Activated CD8-positive, alpha-beta memory T cell treated with anti-CD3 and anti-CD28 coated beads, Interleukin-2, amount 50 U/mL, for 48 hours (primary cell): ENCODE results near the gene RSPH9.
"Not testable (repeated sequence)": the region's sequence is repeated elsewhere in the genome, so short reads cannot be mapped to it uniquely, and the experiment has no call there.

Experiments
- DNase-seq: peaks from one replicate; pipeline ENCODE4 v3.0.0-alpha.2; 2020

RSPH9 gene

GRCh38 chr6:43629505-43630300, 15.1 kb upstream of the RSPH9 start:
- DNase-seq, result peak; percentile 91

GRCh38 chr6:43630980-43631619, 13.7 kb upstream of the RSPH9 start:
- DNase-seq, result no peak

DNA sequence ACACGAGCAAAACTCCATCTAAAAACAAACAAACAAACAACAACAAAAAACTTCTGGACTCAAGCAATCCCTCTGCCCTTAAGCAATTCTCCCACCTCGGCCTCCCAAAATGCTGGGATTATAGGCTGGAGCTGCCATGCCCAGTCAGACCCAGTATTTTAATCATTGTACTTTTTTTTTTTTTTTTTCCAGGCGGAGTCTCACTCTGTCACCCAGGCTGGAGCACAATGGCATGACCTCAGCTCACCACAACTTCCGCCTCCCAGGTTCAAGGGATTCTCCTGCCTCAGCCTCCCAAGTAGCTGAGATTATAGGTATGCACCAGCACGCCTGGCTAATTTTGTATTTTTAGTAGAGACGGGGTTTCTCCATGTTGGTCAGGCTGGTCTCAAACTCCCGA, 11.8 kb upstream of the RSPH9 start:
- DNase-seq, result not testable (repeated sequence)

GRCh38 chr6:43634702-43635303, 10.0 kb upstream of the RSPH9 start:
- DNase-seq, result no peak

- peak; percentile 93 for DNase-seq
Observed at GRCh38 chr6:43635387-43636307, 9.2 kb upstream of the RSPH9 start, which contains the start of gene MAD2L1BP. Gene MAD2L1BP, plus strand, starts transcription at chr6:43635840. Its CDS starts 36 bp downstream, at chr6:43635876.

GRCh38 chr6:43636308-43636659, 8.6 kb upstream of the RSPH9 start:
- no peak for DNase-seq

DNA sequence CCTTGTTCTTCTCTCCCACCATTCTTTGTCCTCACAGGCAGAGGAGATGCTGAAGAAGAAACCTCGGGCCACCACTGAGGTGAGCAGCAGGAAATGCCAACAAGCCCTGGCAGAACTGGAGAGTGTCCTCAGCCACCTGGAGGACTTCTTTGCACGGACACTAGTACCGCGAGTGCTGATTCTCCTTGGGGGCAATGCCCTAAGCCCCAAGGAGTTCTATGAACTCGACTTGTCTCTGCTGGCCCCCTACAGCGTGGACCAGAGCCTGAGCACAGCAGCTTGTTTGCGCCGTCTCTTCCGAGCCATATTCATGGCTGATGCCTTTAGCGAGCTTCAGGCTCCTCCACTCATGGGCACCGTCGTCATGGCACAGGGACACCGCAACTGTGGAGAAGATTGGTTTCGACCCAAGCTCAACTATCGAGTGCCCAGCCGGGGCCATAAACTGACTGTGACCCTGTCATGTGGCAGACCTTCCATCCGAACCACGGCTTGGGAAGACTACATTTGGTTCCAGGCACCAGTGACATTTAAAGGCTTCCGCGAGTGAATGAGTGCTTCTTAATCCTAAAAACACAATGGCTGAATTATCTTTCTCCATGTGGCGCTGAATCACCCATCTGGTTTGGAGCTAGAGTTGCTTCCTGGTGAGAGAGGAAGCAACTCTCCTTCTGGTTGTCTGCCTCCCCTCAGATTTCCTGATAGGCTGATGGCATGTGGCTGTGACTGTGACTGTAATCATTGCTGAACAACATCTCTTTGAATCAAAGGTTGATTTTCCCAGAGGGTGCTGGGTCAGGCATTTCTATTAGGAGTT, 4.6 kb upstream of the RSPH9 start:
- no peak for DNase-seq

- DNase-seq, result no peak
Observed at GRCh38 chr6:43645613-43645964, 753 bp downstream of the RSPH9 start.

GRCh38 chr6:43647613-43648012, 2.8 kb downstream of the RSPH9 start:
- no peak for DNase-seq

GRCh38 chr6:43648248-43648647, 3.4 kb downstream of the RSPH9 start:
- DNase-seq, result no peak

- not testable (repeated sequence) for DNase-seq
Observed at GRCh38 chr6:43652822-43653221, 8.0 kb downstream of the RSPH9 start.

DNA sequence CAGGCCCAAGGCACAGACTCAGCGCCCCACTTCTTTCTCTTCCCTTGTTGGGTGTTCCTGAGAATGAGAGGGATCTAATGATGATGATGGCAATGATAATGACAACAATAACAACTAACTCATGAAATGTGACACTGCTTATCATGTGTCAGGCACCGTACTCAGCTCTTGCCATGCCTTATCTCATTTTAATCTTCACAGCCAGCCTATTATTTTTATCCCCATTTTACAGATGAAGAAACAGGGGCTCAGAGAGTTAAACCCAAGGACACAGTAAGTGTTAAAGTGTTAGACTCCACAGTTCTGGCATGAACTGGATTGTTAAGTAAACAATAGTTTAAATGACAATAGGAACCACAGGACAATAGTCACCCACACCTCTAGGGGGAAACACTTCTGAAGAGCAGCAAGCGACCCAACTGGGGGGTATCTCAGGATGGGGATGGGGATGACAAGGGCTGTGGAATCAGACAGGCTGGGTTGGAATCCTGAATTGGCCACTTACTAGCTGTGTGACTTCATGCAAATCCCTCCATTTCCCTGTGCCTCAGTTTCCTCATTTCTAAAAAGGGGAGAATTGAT, 12.5 kb downstream of the RSPH9 start:
- no peak for DNase-seq

DNA sequence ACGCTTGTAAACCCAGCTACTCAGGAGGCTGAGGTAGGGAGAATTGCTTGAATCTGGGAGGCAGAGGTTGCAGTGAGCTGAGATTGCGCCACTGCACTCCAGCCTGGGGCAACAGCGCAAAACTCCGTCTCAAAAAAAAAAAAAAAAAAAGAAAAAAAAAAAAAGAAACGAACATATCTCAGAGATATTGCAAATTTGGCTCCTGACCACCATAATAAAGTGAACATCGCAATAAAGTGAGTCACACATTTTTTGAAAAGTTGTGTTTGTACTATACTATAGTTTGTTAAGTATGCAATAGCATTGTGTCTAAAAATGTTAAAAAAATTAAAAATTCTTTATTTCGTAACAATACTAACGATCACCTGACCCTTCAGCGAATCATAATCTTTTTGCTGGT, 13.3 kb downstream of the RSPH9 start:
- no peak for DNase-seq

- not testable (repeated sequence) for DNase-seq
Observed at GRCh38 chr6:43662948-43663347, 18.1 kb downstream of the RSPH9 start.

DNA sequence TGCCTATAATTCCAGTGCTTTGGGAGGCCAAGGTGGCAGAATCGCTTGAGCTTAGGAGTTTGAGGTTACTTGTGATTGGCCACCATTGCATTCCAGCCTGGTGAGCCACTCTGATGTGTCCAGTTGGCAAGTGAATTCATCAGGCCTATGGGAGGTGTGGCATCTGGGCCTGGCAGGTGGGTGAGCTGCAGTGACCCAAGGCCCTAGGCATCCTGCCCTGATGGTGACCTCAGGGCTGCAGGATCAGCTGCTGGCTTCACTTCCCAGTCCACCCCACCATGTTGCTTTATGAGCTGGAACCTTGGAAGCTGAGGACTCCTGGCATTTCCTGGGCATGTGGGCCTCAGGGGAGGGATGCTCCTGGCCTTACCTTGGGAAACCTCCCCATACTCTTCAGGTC, 20.5 kb downstream of the RSPH9 start:
- DNase-seq, result no peak

GRCh38 chr6:43666196-43666920, 21.5 kb downstream of the RSPH9 start:
- DNase-seq, result no peak

- peak; percentile 97 for DNase-seq
Observed at GRCh38 chr6:43667245-43668150, 22.7 kb downstream of the RSPH9 start.

- DNase-seq, result peak; percentile 81
Observed at GRCh38 chr6:43668151-43669028, 23.6 kb downstream of the RSPH9 start.
